MG63 (cell line): Measurements from ENCODE around the gene RNASE3. TPM values are rescaled to one million over a fixed set of nuclear protein-coding genes. Genes with fewer than 3 reads are reported as not detected.
"Not testable (repeated sequence)": the region's sequence is repeated elsewhere in the genome, so short reads cannot be mapped to it uniquely, and the experiment has no call there.

Experiments
- DNase-seq: peaks from one replicate; pipeline ENCODE4 v3.0.0-alpha.2; 2020
- H3K27me3 ChIP-seq: fragments of 250-450 bp; sonication (Bioruptor Pico); 2 replicates; pipeline ENCODE4 v1.5.1; 2020; ENCODE audit warnings: mild to moderate bottlenecking, moderate library complexity
- H3K36me3 ChIP-seq: fragments of 250-450 bp; sonication (Bioruptor Pico); 2 replicates; pipeline ENCODE4 v1.5.1; 2020; ENCODE audit warnings: mild to moderate bottlenecking, moderate library complexity
- H3K4me3 ChIP-seq: fragments of 250-450 bp; sonication (Bioruptor Pico); 2 replicates; pipeline ENCODE4 v1.5.1; 2020; ENCODE audit warnings: mild to moderate bottlenecking, moderate library complexity
- H3K9me3 ChIP-seq: fragments of 250-450 bp; sonication (Bioruptor Pico); 2 replicates; pipeline ENCODE4 v1.5.1; 2020; ENCODE audit warnings: mild to moderate bottlenecking, moderate library complexity
- total RNA-seq: library from RNA; depleted of rRNA; stranded (reverse); fragments of >200 nt; shearing (Covaris generic); gene quantifications from 2 replicates; pipeline ENCODE4 v1.2.3, GENCODE V29; 2014; ENCODE audit warnings: low replicate concordance; rRNA removed

Gene RNASE3
- total RNA-seq: not detected in 2 replicates

DNA sequence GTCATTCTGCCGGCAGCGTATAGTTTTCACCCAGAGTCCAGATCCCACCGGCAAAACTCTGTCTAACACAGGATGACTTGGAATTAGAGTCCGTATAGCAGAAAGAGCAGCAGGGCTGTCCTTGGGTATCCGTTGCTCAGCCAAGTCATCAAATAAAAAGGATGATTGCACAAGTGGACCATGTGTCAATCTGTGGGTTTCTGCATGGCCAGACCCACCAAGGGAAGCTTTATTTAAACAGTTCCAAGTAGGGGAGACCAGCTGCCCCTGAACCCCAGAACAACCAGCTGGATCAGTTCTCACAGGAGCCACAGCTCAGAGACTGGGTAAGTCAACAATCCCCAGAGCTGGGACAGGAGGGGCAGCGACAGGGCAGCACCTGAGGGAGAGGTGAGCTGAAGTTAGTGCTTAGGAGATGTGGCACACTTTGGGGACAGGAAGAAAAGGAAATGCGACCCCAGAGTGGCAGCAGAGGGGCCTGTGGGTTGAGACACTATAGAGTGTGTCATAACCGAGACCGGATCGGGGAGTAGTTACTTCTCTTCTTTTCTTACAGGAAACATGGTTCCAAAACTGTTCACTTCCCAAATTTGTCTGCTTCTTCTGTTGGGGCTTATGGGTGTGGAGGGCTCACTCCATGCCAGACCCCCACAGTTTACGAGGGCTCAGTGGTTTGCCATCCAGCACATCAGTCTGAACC, at the start of gene RNASE3:
Gene RNASE3 (plus strand): TSS at position 260 of the 700 bp plus-strand sequence. CDS start 302 bp downstream, at position 562.
- H3K27me3 ChIP-seq, H3K36me3 ChIP-seq, DNase-seq, H3K4me3 ChIP-seq, H3K9me3 ChIP-seq: not testable (repeated sequence)

DNA sequence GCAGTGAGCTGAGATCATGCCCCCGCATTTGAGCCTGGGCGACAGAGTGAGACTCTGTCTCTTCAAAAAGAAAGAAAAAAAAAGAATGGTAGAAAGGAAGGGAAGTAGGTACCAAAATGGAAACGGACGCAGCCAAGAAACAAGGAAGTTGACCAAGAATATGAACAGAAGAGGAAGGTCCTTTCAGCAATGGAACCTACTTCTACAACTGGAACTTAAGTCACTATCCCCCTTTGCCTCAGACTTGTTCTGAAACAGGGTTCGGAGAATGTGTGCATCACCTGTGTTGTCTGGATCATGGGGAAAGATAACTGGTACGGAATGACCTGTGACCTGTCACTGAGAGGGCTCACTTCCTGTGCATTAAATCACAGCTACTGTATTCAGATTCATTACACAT, 44.6 kb upstream of the RNASE3 start:
- no peak overlapping the region for H3K4me3 ChIP-seq
- no peaks in the 10 kb centered on the region for H3K9me3 ChIP-seq
- no peak for DNase-seq
- H3K36me3 ChIP-seq: no peaks in the 10 kb centered on the region
- H3K27me3 ChIP-seq: no peaks in the 10 kb centered on the region

DNA sequence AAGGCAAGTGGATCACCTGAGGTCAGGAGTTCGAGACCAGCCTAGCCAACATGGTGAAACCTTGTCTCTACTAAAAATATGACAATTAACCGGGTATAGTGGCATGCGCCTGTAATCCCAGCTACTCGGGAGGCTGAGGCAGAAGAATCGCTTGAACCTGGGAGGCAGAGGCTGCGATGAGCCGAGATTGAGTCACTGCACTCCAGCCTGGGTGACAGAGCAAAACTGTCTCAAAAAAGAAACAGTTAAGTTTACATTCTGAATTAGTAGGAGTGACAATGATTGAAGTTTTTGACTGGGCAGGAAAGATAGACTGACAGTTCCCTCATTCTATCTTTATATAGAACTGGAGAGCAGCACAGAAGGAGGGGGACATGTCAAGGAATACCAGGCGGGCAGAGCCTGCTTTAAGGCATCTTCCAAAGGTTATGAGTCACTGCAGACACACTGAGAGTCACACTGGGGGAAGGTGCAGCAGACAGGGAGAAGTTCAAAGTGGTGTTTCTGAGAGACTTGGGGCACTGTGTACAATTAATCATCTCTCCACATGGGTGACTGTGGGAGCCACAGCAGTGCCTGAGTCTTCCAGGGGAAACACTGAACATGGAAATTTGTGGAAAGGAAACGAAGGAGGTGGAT, 42.8 kb upstream of the RNASE3 start:
- H3K27me3 ChIP-seq: no peaks in the 10 kb centered on the region
- H3K4me3 ChIP-seq: no peak overlapping the region
- H3K9me3 ChIP-seq: no peaks in the 10 kb centered on the region
- DNase-seq: peak; percentile 13
- H3K36me3 ChIP-seq: no peaks in the 10 kb centered on the region

DNA sequence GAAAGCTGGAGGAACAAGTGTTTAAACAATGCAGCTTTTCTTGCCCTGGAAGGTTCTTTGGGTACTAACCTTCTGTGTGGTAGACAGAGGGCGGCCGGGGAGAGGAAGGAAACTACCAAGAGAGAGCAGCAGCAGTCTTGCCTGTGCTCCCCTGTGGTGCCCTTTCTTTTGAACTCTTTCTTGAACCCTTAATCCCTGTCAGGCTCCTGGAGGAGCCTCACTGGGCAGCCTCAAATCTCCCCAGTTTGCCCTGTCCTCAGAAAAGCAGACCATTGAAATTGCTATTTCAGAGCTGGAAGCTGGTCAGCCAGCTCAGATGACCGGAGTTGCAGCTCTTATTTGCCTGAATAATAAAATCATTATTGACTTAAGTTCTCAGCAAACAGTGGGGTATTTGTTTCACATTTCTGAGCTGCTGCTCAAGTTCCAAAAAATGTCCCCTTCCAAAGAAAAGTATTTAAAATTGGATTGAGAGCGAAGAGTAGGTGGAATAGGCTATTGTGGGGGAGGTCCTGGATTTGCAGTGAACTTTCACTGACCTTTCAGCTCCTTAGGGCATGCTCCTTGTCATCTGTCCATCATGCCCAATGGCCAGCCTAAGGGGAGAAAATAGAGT, 42.1 kb upstream of the RNASE3 start:
- DNase-seq: no peak
- Histone ChIP-seq H3K27me3 (no peaks in the 10 kb centered on the region), H3K4me3 (no peak overlapping the region), H3K9me3 (no peaks in the 10 kb centered on the region), H3K36me3 (no peaks in the 10 kb centered on the region)

DNA sequence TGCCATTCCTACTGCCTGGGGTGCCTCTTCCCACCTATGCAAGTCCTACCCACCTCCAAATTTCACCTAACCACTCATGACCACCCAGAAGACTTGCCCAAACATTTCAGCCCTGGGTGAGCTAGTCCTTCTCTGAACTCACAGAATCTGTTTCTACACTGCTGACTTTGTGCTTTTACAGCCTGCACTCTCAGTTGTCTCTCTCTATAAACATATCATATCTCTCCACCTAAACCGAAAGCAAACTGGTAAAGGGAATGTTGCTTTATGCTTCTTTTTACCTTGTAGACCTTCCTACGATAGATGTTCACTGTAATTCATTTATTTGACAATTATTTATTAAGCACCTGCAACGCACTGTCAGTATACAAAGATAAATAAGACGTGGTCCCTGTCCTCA, 38.1 kb upstream of the RNASE3 start:
- Histone ChIP-seq H3K4me3 (no peak overlapping the region), H3K27me3 (no peaks in the 10 kb centered on the region), H3K9me3 (no peaks in the 10 kb centered on the region), H3K36me3 (no peaks in the 10 kb centered on the region)
- DNase-seq: no peak

DNA sequence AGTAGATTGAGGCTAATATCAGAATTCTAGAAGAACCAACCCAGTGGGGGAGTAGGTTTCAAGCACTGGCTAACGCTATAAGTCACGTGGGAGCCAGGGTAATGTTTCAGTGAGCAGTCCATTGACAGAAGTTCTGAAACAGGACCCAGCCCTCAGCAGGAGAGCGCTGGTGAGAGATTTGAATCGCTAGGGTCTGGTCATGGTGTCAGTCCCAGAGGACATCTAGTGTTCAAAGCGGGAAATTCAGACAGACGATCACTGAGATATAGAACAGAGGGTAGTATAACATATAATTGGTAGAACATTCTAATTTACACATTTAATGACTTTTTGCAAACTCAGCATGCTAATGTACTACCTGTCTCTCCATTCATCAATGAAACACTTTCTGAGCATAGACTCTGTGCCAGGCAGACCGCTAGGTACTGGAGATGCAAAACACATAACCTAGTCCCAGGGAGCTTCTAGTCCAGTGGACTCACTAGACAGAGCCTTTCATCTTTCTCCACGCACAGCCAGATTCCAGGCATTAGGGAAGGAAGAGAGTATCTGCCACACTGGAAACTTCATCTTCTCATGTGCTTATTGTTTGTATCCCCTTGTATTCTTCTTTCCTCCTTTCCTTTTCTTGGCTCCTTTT, 35.4 kb upstream of the RNASE3 start:
- H3K9me3 ChIP-seq: no peaks in the 10 kb centered on the region
- H3K4me3 ChIP-seq: no peak overlapping the region
- no peaks in the 10 kb centered on the region for H3K27me3 ChIP-seq
- DNase-seq: peak; percentile 23
- no peaks in the 10 kb centered on the region for H3K36me3 ChIP-seq

DNA sequence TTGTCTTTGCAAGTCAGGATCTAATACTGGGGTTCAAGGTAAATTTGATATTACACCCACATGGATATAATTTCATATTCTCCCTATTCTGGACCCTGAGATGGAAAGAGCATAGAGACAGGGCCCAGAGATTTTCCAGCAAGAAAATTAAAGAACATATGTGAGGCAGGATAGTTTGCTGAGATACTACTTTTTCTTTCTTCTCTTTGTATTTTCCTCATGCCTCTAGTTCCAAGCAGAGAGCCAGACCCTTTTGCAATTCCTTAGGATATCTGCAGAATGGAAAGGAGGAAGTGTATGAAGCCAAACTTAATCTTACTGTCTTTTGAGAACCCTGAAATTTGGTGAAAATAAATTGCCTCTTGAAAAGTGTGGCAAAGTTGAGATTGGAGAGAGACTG, 34.0 kb upstream of the RNASE3 start:
- H3K9me3 ChIP-seq: no peaks in the 10 kb centered on the region
- H3K4me3 ChIP-seq: no peak overlapping the region
- H3K27me3 ChIP-seq: no peaks in the 10 kb centered on the region
- DNase-seq: no peak
- H3K36me3 ChIP-seq: no peaks in the 10 kb centered on the region

DNA sequence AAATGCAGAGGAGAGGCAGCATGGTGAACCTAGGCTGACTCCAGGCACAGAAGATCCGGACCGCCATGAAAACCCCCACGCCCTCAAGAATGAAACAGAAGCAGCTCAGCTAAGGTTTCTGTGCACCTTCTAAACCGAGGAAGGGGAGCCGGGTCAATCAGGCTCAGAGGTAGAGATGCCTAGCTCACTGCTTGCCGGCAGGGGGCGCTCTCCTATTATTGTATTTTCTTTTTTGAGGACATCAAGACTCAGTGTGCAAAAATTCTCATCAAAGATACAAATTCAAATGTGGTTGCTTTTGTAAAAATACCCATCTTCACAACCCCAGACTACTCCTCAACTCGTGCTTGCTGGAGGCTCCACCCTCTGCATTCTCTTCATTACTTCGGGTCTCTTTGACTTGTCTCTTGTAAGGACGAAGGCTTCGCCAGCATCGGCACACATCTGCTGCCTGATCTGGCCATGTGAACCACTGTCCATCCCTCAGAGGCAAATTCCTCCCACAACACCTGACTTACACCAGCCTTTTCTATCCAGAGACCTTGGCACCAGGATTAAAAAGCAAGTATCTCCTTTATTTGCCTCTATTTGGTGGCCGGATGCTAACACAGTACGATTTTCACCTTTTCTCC, 33.4 kb upstream of the RNASE3 start:
- Histone ChIP-seq H3K9me3 (no peaks in the 10 kb centered on the region), H3K4me3 (no peak overlapping the region), H3K27me3 (no peaks in the 10 kb centered on the region), H3K36me3 (no peaks in the 10 kb centered on the region)
- DNase-seq: peak; percentile 14

DNA sequence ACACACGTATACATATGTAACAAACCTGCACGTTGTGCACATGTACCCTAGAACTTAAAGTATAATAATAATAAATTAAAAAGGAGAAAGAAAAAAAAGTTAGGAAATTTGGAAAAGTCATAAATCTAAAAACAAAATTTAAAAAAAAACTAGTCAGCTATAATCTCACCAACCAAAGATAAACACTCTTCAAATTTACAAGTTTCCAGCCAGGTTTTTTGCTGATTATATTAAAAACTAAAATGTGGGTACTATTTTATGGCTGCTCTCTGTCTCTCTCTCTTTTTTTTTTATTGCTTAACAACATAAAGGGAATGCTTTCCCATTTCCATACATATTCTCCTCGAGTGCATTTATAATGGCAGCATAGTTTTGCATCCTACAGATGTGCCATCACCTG, 25.0 kb upstream of the RNASE3 start:
- Histone ChIP-seq H3K36me3 (no peaks in the 10 kb centered on the region), H3K4me3 (no peak overlapping the region), H3K27me3 (no peaks in the 10 kb centered on the region), H3K9me3 (no peaks in the 10 kb centered on the region)
- no peak for DNase-seq

DNA sequence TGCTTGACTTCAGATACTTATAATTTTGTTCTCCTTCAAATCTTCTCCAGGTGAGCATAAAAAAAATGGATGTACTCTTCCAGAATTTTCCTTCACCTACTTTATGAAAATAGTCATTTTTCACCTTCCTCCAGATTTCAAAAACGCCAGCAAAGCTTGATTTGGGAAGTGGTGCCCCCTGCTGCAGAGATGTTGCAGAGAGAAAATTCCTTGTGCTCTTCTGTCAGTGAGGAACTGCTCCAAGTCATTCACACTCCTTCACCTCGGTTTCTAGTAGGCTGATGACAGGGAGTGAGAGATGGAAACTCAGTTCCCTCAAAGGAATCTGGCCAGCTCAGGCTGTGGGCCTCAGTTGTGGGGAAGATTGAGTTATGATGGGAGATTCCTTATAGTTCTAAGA, 24.2 kb upstream of the RNASE3 start:
- DNase-seq: no peak
- H3K27me3 ChIP-seq: no peaks in the 10 kb centered on the region
- no peak overlapping the region for H3K4me3 ChIP-seq
- H3K9me3 ChIP-seq: no peaks in the 10 kb centered on the region
- no peaks in the 10 kb centered on the region for H3K36me3 ChIP-seq

DNA sequence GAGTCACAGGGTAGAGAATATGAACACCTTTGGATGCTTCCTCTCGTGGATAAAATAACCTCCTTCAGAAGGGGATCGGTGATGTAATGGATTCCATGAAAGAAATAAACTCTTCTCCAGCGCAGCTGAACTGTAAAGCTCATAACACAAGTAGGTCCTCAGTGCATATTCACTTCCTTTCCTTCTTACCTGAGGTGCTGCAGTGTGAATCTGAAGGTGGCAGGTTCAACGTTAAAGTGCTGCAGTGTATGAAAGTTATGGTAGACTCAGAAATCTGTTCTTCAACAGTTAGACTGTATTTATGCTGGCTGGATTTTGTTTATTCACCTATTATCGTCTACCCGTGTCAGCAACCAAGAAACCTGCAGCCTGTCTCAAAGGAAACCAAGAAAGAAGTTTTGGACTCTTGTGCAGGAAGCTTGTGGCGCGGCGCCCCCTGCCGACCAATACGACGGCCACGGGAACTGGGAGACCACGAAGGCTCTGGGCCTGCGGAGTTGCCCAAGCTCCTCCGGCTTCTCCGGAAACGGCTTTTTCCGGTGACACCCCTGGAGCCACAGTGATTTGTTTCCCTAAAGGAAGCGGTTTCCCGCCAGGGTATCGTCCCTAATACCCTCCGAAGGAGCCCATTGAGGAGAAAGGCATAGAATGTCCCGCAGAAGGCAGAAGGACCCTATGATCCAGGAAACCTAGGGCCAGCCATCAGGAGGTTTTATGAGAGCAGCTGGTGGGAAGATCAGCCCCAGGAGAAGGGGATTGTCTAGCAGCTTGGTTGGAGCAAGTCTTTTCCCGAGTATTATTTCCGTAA, 17.6 kb upstream of the RNASE3 start:
- H3K4me3 ChIP-seq: no peak overlapping the region
- peak; percentile 45 for DNase-seq

DNA sequence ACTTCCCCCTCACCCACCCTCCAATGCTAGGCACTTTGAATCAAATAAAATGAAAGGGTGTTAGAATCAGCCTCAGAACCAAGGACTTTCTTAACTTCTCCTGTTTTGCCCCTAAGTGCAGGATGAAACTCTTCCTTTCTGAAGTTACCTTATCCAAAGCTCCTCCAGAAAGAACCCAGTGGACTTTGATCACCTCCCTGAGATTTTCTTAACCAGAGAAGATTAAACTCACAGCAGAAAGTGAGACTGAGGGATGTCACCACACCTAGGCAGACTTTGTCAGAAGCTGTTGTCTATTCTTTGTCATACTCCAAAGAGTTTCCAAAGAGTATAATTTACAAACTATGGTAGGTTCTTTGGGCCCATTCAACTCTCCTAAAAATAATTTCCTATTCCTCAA, 14.2 kb upstream of the RNASE3 start:
- no peaks in the 10 kb centered on the region for H3K9me3 ChIP-seq
- no peaks in the 10 kb centered on the region for H3K27me3 ChIP-seq
- H3K4me3 ChIP-seq: no peak overlapping the region
- no peaks in the 10 kb centered on the region for H3K36me3 ChIP-seq
- DNase-seq: no peak

More for the DNA sequence above, 17.6 kb upstream of the RNASE3 start:
- Histone ChIP-seq H3K9me3 (no peaks in the 10 kb centered on the region), H3K27me3 (no peaks in the 10 kb centered on the region), H3K36me3 (no peaks in the 10 kb centered on the region)

DNA sequence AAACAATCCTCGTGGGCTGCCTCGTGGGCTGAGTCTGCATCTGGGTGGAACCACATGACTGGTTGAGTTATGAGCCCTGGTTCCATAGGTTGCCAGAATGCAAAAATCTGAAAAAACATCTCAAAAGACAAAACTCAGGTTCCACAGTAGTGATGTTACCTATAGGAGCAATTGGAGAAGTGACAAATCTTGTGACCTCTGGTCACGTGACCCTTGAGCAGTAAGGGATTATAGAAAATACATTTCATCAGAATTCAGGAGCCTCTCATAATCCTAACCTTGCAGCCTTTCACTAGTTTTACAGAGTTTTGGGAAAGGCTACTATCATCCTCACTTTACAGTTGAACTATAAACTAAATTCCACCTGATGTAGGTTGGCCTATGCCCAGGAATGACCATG, 12.5 kb upstream of the RNASE3 start:
- Histone ChIP-seq H3K4me3 (no peak overlapping the region), H3K27me3 (no peaks in the 10 kb centered on the region)
- no peak for DNase-seq

DNA sequence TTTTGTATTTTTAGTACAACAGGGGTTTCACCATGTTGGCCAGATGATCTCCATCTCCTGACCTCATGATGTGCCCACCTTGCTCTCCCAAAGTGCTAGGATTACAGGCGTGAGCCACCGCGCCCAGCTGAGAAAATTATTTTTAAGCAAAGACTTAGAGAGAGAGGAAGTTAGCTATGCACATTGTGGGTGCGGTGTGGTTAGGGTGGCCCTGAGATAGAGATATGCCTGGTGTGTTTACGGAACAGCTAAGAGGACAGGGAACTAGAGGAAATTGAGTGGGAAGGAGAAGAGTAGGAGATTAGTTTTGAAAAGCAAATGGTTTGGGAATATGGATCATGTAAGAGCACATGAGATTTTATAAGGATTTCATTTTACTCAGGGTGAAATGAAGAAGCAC, 10.0 kb upstream of the RNASE3 start:
- not testable (repeated sequence) for H3K27me3 ChIP-seq, H3K9me3 ChIP-seq, H3K4me3 ChIP-seq, H3K36me3 ChIP-seq, DNase-seq

More for the DNA sequence above, 12.5 kb upstream of the RNASE3 start:
- H3K36me3 ChIP-seq: no peaks in the 10 kb centered on the region
- H3K9me3 ChIP-seq: no peaks in the 10 kb centered on the region

DNA sequence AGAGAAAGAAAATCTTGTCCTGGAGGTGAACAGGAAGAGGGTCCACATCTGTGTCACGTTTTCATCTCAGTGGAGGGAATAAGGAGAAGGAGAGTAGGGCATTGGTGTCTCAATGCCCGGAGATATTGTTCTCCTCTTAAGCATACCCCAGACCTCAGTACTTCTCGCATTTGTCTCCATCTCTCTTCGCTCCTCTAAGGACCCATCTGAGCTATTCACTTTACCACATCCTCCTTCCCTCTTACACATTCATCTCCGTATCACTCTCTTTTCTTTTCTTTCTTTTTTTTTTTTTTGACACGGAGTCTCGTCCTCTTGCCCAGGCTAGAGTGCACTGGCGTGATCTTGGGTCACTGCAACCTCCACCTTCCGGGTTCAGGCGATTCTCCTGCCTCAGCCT, 8.4 kb upstream of the RNASE3 start:
- not testable (repeated sequence) for H3K36me3 ChIP-seq, H3K4me3 ChIP-seq, H3K9me3 ChIP-seq, H3K27me3 ChIP-seq, DNase-seq

DNA sequence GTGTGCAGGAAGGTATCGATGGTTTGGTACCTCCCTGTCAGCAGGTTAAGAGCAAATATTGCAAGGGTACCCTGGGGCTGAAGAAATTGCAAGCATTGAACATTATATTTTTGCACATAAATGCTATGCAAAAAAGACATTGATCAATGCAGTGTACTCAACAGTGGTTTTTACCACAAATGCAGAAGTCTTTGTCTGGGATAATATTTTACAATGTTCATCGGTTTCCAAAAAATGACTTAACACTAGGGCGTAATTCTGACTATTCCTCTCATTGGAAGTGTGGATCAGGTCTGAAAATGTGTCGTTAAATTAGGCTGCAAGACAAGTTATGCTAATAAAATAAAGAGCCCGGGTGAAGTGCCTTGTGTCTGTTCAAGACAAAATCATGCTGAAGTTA, 2.8 kb upstream of the RNASE3 start:
- not testable (repeated sequence) for H3K27me3 ChIP-seq, DNase-seq, H3K4me3 ChIP-seq, H3K36me3 ChIP-seq, H3K9me3 ChIP-seq
